HCT116 (cell line): ENCODE results near the gene DAND5. TPM values are rescaled to one million over a fixed set of nuclear protein-coding genes. Genes with fewer than 3 reads are reported as not detected.

ENCODE experiments used
- ATAC-seq: fragments of 200-7000 bp; cut with Tn5 transposase; 2 replicates; pipeline ENCODE4 v1.9.1; 2020; ENCODE audit warnings: mild to moderate bottlenecking, moderate library complexity
- BruUV-seq: library from RNA; stranded (reverse); fragments of 400-500 nt; replicated peaks from 2 replicates; lab custom pipeline; 2021; lab: Mats Ljungman, UMichigan
- CTCF ChIA-PET: fragments of 300-600 bp; sonication (Branson Sonifier 250); formaldehyde crosslinking; loops from one replicate; lab custom pipeline; 2021; ENCODE audit warnings: antibody characterized with exemption; lab: Charles Lee
- POLR2A ChIA-PET: fragments of 300-600, 350-600 bp; sonication (Branson Sonifier 250); formaldehyde crosslinking; loops from one replicate; lab custom pipeline; 2021; ENCODE audit warnings: antibody characterized with exemption; lab: Charles Lee
- RAD21 ChIA-PET, 2 experiments: fragments of 300-600 bp; sonication (Branson Sonifier 250); formaldehyde crosslinking; loops; one replicate each; lab custom pipeline; 2023; ENCODE audit warnings: low total read pairs in 2 of 2; ENCODE audit not compliant: uncharacterized antibody in 2 of 2, unreplicated experiment in 2 of 2, low non-redundant PET in 1 of 2; lab: Charles Lee
- DNase-seq: peaks from one replicate; pipeline ENCODE4 v3.0.0-alpha.2; 2010; ENCODE audit warnings: low read depth, low spot score
- H2AFZ ChIP-seq: fragments of 200-600 bp; shearing (Covaris generic), sonication (generic); 2 replicates; pipeline ENCODE4 v1.6.1; 2017; ENCODE audit warnings: low read depth, mixed run types, mixed read lengths, antibody characterized with exemption, low read length; ENCODE audit not compliant: poor library complexity, severe bottlenecking
- H3K27ac ChIP-seq: 2 replicates; pipeline ENCODE4 v1.5.1; 2012; ENCODE audit warnings: low read depth, low read length
- H3K27me3 ChIP-seq: fragments of 200-600 bp; sonication (generic); 2 replicates; pipeline ENCODE4 v1.6.1; 2016; ENCODE audit warnings: mixed run types, low read length, mixed read lengths; ENCODE audit not compliant: insufficient read depth
- H3K36me3 ChIP-seq, 2 experiments: fragments of 200-500 bp in 1 of 2; fragments of 200-600 bp in 1 of 2; sonication (Bioruptor generic) in 1 of 2; sonication (generic) in 1 of 2; 2 replicates each; pipeline versions ENCODE4 v1.5.1 to v1.6.1; 2014 to 2016; ENCODE audit warnings: low read length in 2 of 2, inconsistent platforms in 1 of 2, mixed read lengths in 1 of 2, mixed run types in 1 of 2; ENCODE audit not compliant: insufficient read depth in 2 of 2, control insufficient read depth in 1 of 2
- H3K4me1 ChIP-seq, 2 experiments: fragments of 200-600 bp in 1 of 2; sonication (generic) in 1 of 2; 2 replicates each; pipeline versions ENCODE4 v1.5.1 to v1.6.1; 2012 to 2017; ENCODE audit warnings: low read length in 2 of 2, inconsistent platforms in 1 of 2, mild to moderate bottlenecking in 1 of 2, mixed read lengths in 1 of 2, mixed run types in 1 of 2, moderate library complexity in 1 of 2; ENCODE audit not compliant: insufficient read depth in 2 of 2, control insufficient read depth in 1 of 2
- H3K4me2 ChIP-seq: fragments of 200-600 bp; sonication (generic); 2 replicates; pipeline ENCODE4 v1.6.1; 2017; ENCODE audit warnings: mixed run types, low read length, mixed read lengths
- H3K4me3 ChIP-seq, 2 experiments: fragments of 200-600 bp in 1 of 2; sonication (generic) in 1 of 2; replicated peaks in 1 of 2; 2 replicates each; pipeline ENCODE4 v1.5.1; 2011 to 2016; ENCODE audit warnings: low read length in 2 of 2, control low read depth in 1 of 2, low read depth in 1 of 2, mild to moderate bottlenecking in 1 of 2, mixed read lengths in 1 of 2, mixed run types in 1 of 2
- H3K79me2 ChIP-seq: fragments of 200-600 bp; sonication (generic); 2 replicates; pipeline ENCODE4 v1.6.1; 2017; ENCODE audit warnings: mild to moderate bottlenecking, mixed run types, low read length, moderate library complexity, mixed read lengths; ENCODE audit not compliant: insufficient read depth
- H3K9ac ChIP-seq: fragments of 200-600 bp; sonication (generic); 2 replicates; pipeline ENCODE4 v1.6.1; 2016; ENCODE audit warnings: low read length, mixed read lengths
- H3K9me2 ChIP-seq: fragments of 200-600 bp; sonication (generic), shearing (Covaris generic); 2 replicates; pipeline ENCODE4 v1.6.1; 2017; ENCODE audit warnings: mixed run types, mild to moderate bottlenecking, moderate library complexity; ENCODE audit not compliant: insufficient read depth
- H3K9me3 ChIP-seq, 2 experiments: fragments of 200-500 bp in 1 of 2; fragments of 200-600 bp in 1 of 2; sonication (Bioruptor generic) in 1 of 2; sonication (generic) in 1 of 2; 2 replicates each; pipeline ENCODE4 v1.6.1; 2014 to 2017; ENCODE audit warnings: low read length in 2 of 2, mixed read lengths in 2 of 2, inconsistent platforms in 1 of 2, low read depth in 1 of 2, mild to moderate bottlenecking in 1 of 2, mixed run types in 1 of 2, moderate library complexity in 1 of 2; ENCODE audit not compliant: control insufficient read depth in 1 of 2, insufficient read depth in 1 of 2
- H4K20me1 ChIP-seq: fragments of 200-600 bp; sonication (generic), shearing (Covaris generic); 2 replicates; pipeline ENCODE4 v1.6.1; 2017; ENCODE audit warnings: mixed run types, mild to moderate bottlenecking, moderate library complexity; ENCODE audit not compliant: insufficient read depth
- ATF3 ChIP-seq: IDR thresholded peaks from 2 replicates; pipeline ENCODE4 v1.6.1; 2012
- EGR1 ChIP-seq: IDR thresholded peaks from 2 replicates; pipeline ENCODE4 v1.6.1; 2012; ENCODE audit warnings: low read depth
- ELF1 ChIP-seq: IDR thresholded peaks from 2 replicates; pipeline ENCODE4 v1.6.1; 2012; ENCODE audit warnings: low read depth, borderline replicate concordance
- EZH2 ChIP-seq: fragments of 200-600 bp; sonication (generic); IDR thresholded peaks from 2 replicates; pipeline ENCODE4 v1.6.1; 2017; ENCODE audit warnings: antibody characterized with exemption, mixed run types
- FOSL1 ChIP-seq: IDR thresholded peaks from 2 replicates; pipeline ENCODE4 v1.6.1; 2012; ENCODE audit warnings: low read depth
- JUND ChIP-seq: IDR thresholded peaks from 2 replicates; pipeline ENCODE4 v1.6.1; 2012
- POLR2A ChIP-seq: IDR thresholded peaks from 2 replicates; pipeline ENCODE4 v1.7.0; 2011; ENCODE audit warnings: borderline replicate concordance; ENCODE audit not compliant: insufficient read depth, insufficient read length; ENCODE audit errors: extremely low read depth
- RAD21 ChIP-seq: IDR thresholded peaks from 2 replicates; pipeline ENCODE4 v1.6.1; 2012; ENCODE audit warnings: low read depth, mild to moderate bottlenecking
- REST ChIP-seq: IDR thresholded peaks from 2 replicates; pipeline ENCODE4 v1.6.1; 2012; ENCODE audit warnings: low read depth
- SIN3A ChIP-seq: IDR thresholded peaks from 2 replicates; pipeline ENCODE4 v1.6.1; 2012; ENCODE audit warnings: low read depth
- SP1 ChIP-seq: IDR thresholded peaks from 2 replicates; pipeline ENCODE4 v1.6.1; 2012; ENCODE audit warnings: low read depth
- TCF7L2 ChIP-seq: IDR thresholded peaks from 2 replicates; pipeline ENCODE4 v1.7.0; 2011; ENCODE audit warnings: borderline replicate concordance, inconsistent platforms; ENCODE audit not compliant: insufficient read depth, insufficient read length; ENCODE audit errors: extremely low read depth
- YY1 ChIP-seq: IDR thresholded peaks from 2 replicates; pipeline ENCODE4 v1.6.1; 2011; ENCODE audit warnings: low read length, low read depth, moderate library complexity, mild to moderate bottlenecking; ENCODE audit not compliant: insufficient replicate concordance; ENCODE audit errors: extremely low read depth
- ZBTB33 ChIP-seq: IDR thresholded peaks from 2 replicates; pipeline ENCODE4 v1.6.1; 2011; ENCODE audit warnings: mild to moderate bottlenecking, low read length, moderate library complexity; ENCODE audit not compliant: insufficient replicate concordance; ENCODE audit errors: extremely low read depth
- ZFX ChIP-seq: fragments of 450-650 bp; IDR thresholded peaks from 2 replicates; pipeline ENCODE4 v1.6.1; 2017
- ZNF274 ChIP-seq: fragments of 200-500 bp; sonication (Bioruptor generic); IDR thresholded peaks from 2 replicates; pipeline ENCODE4 v1.6.1; 2014; ENCODE audit warnings: mild to moderate bottlenecking, low read depth, low read length, inconsistent platforms
- intact Hi-C: fragments of 100-400 bp; cut with micrococcal nuclease; formaldehyde crosslinking; loops from 2 replicates; pipeline ENCODE4 v1.10.0; 2022
- total RNA-seq: library from RNA; stranded (reverse); gene quantifications from one replicate; pipeline ENCODE4 v1.2.1, GENCODE V29; 2021; ENCODE audit not compliant: unreplicated experiment

DAND5 gene
- total RNA-seq, 1 experiment from 2014 or later, result 0.25 TPM

DNA sequence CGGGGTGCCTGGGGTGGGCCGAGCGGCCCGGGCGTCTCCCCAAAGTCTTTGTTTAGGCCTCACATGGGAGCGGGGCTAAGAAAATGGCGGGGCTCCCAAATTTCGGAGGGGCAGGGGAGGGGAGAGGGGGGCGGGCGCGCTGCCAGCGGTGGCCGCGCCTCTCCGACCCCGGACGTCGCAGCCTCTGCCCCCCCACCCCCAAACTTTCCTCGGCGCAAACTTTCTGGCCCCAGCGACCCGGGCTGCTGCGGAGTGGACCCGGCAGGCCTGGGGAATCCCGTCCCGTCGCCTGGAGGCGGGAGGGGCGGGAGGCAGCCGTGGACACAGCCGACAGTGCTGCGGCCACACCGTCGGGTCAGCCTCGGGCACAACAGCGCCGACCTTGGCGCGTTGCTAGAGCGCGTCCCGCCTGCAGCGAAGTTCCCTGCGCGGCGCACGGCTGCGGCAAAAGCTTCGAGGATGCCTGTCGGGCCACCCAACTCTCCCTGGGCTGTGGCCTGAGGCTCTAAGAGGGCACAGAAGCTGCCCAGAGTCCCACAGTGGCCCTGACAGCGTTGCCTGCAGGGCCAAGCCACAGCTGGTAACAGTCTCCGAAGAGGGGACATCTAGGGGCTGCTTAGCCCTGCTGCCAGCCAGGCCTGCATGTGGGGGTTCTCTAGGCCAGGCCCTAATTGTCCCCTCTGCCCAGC is 27.2 kb downstream of the DAND5 start:
- POLR2A ChIA-PET, result no interaction called here

More for the DNA sequence above, 27.2 kb downstream of the DAND5 start:
- TF ChIP-seq EZH2, result no peak
- no peak for TF ChIP-seq YY1
- no peak for TF ChIP-seq ZBTB33
- no peak for TF ChIP-seq ELF1
- no peak for TF ChIP-seq EGR1
- no peak for TF ChIP-seq POLR2A
- no peak for TF ChIP-seq ZNF274
- TF ChIP-seq ATF3, result no peak
- TF ChIP-seq FOSL1, result no peak
- no peak for TF ChIP-seq REST
- TF ChIP-seq SIN3A, result no peak
- no peak for TF ChIP-seq RAD21
- TF ChIP-seq ZFX, result no peak
- no peak for TF ChIP-seq TCF7L2
- no peak for TF ChIP-seq SP1
- no peak for TF ChIP-seq JUND
- Histone ChIP-seq H2AFZ (no peak overlapping the region), H3K9me2 (no peaks in the 10 kb centered on the region), H3K4me2 (peak overlapping the region; percentile 96), H3K4me3 (peak overlapping the region; percentile 65 to 81), H3K27ac (peak overlapping the region; percentile 71; the same call in 1 of the 2 replicates), H4K20me1 (no peaks in the 10 kb centered on the region), H3K4me1 (peaks cover 5 to 17% of the 10 kb centered on the region in 2 experiments; a peak in 3 of 4 replicates), H3K36me3 (peaks cover 0 to 5% of the 10 kb centered on the region in 2 experiments; a peak in 1 of 4 replicates), H3K9me3 (no peaks in the 10 kb centered on the region), H3K9ac (peak overlapping the region; percentile 78), H3K79me2 (peaks cover 17% of the 10 kb centered on the region; the same call in 1 of the 2 replicates), H3K27me3 (no peaks in the 10 kb centered on the region)
- RAD21 ChIA-PET, result no interaction called here
- no TSS peak for BruUV-seq
- CTCF ChIA-PET, result no interaction called here
- no peak for DNase-seq
- intact Hi-C loops, result no loop called here
- peak; percentile 73 for ATAC-seq
